ENCODE data around the gene TRIM64C.
"Not testable (repeated sequence)": the region's sequence is repeated elsewhere in the genome, so short reads cannot be mapped to it uniquely, and the experiment has no call there.

Gene TRIM64C

DNA sequence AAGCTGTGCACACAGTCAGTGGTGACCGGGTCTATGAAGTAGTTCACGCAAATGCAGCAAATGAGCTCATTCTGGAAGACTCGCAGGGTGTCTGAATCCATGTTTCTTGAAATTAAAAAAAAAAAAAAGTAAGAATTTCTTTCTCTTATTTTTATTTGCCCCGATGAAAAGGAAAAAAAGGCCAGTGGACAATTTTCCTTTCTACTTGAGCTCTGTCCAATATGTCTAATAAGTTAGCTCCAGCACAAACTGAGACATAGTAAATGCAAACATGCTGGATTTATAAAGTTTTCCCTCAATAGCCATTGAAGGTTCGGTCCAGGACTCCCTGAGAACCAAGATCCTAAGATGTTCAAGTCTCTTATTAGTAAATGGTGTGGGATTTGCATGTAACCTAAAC lies at the start of gene TRIM64C:
TRIM64C (minus strand) TSS at position 101 of the 400 bp plus-strand sequence; CDS start at position 101, 0 bp downstream.
- DNase-seq (ENCODE audit: low read depth in 3 of 3): not testable (repeated sequence)

DNA sequence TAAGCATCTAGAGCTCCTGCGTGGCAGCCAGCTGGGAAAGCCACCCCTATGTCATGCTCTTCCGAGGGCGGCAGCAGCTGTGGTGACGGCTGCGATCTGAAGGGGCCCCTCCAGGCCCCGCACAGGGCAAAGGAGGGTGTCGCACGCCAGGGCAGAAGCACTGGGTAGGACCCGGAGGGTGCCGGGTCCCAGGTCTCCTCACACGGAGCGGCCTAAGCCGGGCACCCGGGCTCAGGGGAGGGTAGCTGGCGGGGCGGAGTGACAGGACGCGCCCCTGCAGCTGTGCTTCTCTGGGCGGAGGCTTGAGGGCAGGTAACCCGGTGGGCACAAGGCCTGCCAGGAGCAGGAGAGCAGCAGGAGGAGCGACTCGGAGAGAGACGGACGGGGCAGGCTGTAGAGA lies 43.4 kb upstream of the TRIM64C start:
- not testable (repeated sequence) for DNase-seq (ENCODE audit: low read depth in 3 of 3)

DNA sequence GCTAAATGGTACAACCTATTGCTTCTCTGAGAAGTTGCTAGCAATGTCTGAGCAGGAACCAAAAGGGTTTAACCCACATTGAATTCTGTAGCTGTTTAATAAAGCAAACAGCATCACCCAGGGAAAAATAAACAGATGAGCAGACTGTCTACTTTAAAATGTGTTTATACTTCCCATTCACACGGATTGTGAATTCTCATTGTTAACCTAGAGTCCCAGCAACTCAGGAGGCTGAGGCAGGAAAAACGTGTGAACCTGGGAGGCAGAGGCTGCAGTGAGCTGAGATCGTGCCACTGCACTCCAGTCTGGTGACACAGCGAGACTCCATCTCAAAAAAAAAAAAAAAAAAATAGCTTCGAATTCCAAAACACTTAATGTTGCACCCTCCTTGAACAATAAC lies 11.0 kb upstream of the TRIM64C start:
- DNase-seq (ENCODE audit: low read depth in 3 of 3): not testable (repeated sequence)

DNA sequence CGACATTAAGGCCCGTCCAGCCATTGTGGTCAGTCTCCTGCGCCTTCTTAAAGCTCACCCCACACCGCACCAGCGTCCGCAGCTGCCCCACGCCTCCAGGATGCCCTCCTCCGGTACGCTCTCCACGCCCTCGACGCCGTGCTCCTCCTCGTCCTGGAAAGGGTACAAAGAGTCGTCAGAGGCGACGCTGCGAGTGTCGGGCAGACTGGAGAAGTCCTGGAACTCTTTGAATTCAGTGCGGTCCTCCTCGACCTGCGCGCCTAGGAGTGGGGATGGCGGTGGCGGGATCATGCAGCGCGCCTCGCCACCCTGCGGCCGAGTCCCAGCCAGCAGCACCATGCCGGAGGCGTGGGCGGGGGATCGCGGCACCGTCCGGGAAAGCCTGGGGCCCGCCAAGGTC lies 9.1 kb downstream of the TRIM64C start:
- not testable (repeated sequence) for DNase-seq (ENCODE audit: low read depth in 3 of 3)

GRCh38 chr11:49048229-49048628 lies 10.7 kb downstream of the TRIM64C start:
- DNase-seq (ENCODE audit: low read depth in 3 of 3): not testable (repeated sequence)

DNA sequence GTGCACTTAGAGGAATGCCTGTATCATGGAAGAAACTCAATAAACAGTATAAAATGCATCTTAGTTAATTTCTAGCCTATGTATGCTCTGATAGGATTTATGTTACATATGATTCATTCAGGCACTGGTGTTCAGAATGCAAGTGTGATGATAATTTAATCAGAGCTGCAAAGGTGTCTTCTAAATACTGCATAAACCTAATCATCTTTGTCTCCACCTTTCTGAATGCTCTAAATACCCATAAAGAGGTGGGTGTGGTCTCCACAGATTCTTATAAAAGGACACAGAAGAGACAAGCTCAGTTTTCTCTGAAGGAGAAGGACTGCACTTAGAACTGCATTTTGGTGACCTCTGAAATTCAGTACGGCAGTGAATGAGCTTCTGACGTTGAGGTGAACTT lies 30.4 kb downstream of the TRIM64C start, which contains the start of gene TRIM49B:
TRIM49B (plus strand) TSS at position 301 of the 400 bp plus-strand sequence. CDS start 2,777 bp downstream, outside the sequence.
- not testable (repeated sequence) for DNase-seq (ENCODE audit: low read depth in 3 of 3)
